Left colon (tissue), 2 donors: ENCODE measurements around the gene WNT11. TPM values are rescaled to one million over a fixed set of nuclear protein-coding genes. Genes with fewer than 3 reads are reported as not detected.
A peak's percentile ranks its signal among the peaks of the same experiment; 100 is the strongest.

Experiments used
- ATAC-seq: fragments of 200-7000 bp; cut with Tn5 transposase; one replicate; pipeline ENCODE4 v1.9.1; 2020; ENCODE audit warnings: mild to moderate bottlenecking, moderate library complexity
- DNase-seq, 2 donors: peaks; one replicate each; pipeline ENCODE4 v3.0.0-alpha.2; 2020
- intact Hi-C, 2 donors: fragments of 100-400 bp; cut with DNase I in 1 of 2; cut with micrococcal nuclease in 1 of 2; formaldehyde crosslinking; loops; one replicate each; pipeline versions ENCODE4 v1.11.2 to v1.14.0; 2022; cut with DNase I, micrococcal nuclease
- total RNA-seq, 2 donors: library from RNA; stranded (reverse); fragmentation: NEBNext Ultra II Directional; extraction: Animal tissue kit (Norgen Biotek cat#: 25700); gene quantifications; one replicate each; pipeline ENCODE4 v1.2.1, GENCODE V29; 2021
- donor health status: DM: no; HTN: no; CAD: no.
- donor health status: DM: yes; HTN: yes; CAD: no.

Gene WNT11
- total RNA-seq, 2 donors from 2014 or later: 7.3 to 7.9 TPM

DNA sequence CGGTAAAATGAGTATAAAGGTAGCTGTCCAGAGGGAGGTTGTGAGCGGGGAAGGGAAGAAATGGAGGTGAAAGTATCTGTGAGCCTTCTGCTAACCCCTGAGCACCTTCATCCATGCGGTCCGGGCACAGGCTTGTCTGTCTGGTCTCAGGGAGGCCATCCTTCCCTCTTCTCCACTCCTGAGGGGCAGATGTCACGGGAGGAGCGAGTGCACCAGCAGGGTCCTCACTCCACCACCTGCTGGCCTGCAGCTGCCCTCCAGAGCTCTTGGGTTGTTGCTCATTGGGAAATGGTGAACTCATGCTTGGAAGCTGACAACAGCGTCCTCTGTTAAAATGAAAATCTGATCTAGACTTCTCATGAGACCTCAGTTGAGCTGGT, 33.8 kb upstream of the WNT11 start:
- intact Hi-C loops: no loop called here
- no peak for ATAC-seq
- no peak for DNase-seq

DNA sequence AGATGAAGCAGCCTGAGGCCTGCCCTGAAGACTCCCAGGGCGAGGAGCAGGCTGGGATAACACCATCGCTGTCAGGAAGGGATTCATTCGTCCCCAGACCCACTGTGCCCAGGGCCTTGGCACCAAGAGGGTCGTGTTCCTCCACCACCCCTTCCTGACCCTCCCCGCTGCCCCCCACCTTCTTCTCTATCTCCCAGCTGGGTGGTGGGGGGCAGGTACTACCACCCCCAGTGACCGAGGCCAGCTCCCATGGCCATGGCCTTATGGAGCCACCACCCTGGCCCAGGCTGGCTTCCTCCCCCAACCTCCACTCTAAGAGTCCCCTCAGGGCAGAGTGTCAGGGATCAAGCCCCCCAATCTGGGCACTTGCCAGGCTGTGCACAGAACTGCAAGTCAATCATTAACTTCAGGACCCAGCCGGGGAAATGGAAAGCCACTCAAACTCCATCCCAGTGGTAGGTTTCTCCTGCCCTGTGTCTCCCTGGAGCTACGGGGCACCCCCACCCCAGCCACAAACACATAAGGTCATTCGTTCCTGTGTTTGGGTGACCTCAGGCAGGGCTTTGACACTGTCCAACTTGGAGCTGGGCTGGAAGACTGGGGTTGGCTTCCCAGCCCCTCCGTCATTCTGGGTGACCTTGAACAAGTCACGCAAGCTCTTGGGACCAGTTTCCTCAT, 33.3 kb upstream of the WNT11 start:
- no peak for ATAC-seq
- no peak for DNase-seq
- intact Hi-C loops: no loop called here

GRCh38 chr11:76238551-76238950, 32.2 kb upstream of the WNT11 start:
- DNase-seq (peak in 1 of 2 donors; percentile 32), ATAC-seq (peak; percentile 42)
- intact Hi-C loops: no loop called here

- intact Hi-C loops: no loop called here
- no peak for ATAC-seq
- no peak for DNase-seq
Measured at GRCh38 chr11:76237914-76238313, 31.6 kb upstream of the WNT11 start.

- no peak for DNase-seq
- intact Hi-C loops: no loop called here
- ATAC-seq: no peak
Measured at GRCh38 chr11:76237000-76237649, 30.8 kb upstream of the WNT11 start.

GRCh38 chr11:76236092-76236999, 30.0 kb upstream of the WNT11 start:
- intact Hi-C loops: no loop called here
- peak; percentile 41 for ATAC-seq
- peak; percentile 59 to 72 for DNase-seq

- DNase-seq: peak; percentile 86 to 89
- intact Hi-C loops: no loop called here
Measured at GRCh38 chr11:76235233-76236091, 29.2 kb upstream of the WNT11 start.

DNA sequence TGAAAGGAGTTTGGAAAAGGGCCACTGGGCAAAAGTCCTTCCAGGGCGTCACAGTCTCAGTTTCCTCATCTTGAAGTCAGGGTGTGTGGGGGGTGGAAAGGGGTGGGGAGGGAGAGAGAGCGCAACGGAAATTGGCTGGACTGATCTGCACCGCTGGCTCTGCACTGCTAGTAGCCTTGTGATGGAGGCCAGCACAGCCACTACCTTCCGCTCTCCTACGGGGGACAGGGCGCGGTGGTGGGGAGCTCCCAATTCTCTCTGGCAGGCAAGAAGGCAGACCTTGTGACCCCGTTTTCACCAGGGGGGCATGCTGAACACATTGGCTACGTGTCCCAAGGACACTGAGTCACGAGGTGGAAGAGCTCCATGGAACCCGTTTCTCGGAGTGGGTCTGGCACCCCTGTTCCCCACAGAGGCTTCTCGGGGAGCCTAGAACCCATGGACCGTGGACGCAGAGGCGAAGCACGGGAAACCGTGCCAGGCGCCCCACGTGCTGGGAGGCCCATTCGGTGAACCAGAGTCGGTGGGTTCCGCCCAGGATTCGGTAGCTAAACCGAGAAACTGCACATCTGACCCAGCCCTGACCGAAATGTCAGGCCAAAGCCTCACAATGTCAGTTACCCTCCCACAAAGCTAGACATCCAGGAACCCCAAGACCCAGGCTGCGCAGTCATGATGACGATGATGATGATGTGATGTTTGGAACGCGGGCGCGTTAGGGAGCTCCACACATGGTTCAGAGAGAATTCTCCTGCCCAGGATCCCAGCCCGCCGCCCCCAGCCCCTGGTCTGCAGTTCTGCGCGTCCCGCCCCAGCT, 28.3 kb upstream of the WNT11 start:
- ATAC-seq (peak; percentile 4), DNase-seq (peak; percentile 45 to 53)
- intact Hi-C loops: no loop called here

More at GRCh38 chr11:76235233-76236091, 29.2 kb upstream of the WNT11 start:
- peak; percentile 69 for ATAC-seq

DNA sequence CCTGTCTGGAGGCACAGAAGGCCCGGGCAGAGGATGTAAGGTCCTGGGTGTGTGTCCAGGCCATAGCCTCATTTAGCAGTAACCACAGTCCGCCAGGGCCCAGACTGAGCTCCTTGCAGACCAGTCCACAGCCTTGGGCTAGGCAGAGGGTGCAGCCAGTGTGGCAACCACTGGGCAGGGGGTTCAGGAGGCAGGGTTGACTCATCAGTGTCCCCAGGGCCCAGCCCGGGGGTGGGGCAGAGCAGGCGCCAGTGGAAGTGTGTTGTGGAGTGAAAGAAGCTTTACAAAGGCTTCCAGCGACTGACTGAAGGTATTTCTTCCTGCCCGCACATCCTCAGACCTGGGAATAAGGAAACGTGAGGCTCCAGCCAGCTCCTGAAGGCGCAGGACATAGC, 27.7 kb upstream of the WNT11 start:
- ATAC-seq (no peak), DNase-seq (peak in 1 of 2 donors; percentile 42)
- intact Hi-C loops: no loop called here

DNA sequence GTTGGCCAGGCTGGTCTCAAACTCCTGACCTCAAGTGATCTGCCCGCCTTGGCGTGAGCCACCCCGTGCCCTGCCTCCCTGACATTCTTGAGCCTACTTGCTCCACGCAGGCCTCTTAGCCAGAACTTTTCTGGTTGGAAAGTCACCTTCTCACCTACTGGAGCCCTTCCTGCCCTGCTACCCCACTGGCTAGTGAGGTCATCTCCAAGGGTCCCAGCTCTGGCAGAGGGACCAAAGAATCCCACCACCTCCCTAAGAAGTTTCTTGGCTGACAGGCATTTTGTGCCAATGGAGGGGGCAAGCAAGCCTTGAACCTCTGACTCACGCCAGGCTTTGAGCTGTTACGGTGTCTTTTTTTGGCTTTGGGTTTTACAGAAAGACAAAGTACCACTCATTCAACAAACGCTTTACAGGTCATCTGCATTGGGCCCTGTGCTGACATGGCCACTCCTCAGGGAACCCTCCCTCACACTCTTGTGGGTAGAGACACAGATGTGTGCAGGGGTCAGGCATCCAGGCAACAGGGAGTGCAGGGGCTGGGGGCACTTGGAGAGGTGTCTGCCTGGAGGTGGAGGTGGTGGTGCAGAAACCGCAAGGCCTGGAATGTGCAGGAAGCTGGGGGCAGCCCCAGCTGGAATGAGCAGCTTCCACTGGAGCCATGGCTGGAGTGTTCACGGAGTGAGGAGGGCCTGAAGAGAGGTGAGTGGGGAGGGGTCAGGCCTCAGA, 27.1 kb upstream of the WNT11 start:
- ATAC-seq (no peak), DNase-seq (no peak)
- intact Hi-C loops: no loop called here

DNA sequence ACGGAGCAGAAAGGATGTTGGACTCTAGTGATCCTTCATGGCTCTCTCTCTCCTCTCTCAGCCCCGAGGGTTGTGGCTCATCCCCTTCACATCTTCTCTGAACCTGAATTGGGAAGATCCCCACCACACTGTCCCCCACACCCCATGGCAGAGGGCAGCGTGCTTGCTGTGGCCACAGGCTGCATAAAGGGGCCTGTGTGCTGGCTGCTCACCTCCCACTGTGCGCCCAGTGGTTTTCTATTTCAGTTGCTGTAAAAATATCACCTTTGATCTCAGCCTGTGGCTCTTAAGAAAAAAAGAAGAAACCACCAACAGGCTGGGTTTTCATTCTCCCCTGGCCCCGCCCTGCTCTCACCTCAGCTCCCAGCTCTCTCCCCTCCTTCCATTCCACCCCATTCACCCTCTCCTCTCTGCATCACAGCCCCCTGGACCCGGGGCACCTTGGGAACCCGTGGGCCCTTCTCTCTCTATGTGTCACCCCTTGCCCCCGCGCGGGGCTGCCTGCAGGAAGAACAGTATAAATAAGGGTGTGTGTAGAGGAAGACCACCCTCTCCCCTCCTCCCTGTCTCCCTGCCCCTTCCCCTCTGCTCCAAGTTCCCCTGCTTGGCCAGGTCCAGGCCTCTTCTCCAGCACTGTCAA, 25.8 kb upstream of the WNT11 start:
- peak; percentile 15 for ATAC-seq
- peak in 1 of 2 donors; percentile 38 for DNase-seq
- intact Hi-C loops: no loop called here

DNA sequence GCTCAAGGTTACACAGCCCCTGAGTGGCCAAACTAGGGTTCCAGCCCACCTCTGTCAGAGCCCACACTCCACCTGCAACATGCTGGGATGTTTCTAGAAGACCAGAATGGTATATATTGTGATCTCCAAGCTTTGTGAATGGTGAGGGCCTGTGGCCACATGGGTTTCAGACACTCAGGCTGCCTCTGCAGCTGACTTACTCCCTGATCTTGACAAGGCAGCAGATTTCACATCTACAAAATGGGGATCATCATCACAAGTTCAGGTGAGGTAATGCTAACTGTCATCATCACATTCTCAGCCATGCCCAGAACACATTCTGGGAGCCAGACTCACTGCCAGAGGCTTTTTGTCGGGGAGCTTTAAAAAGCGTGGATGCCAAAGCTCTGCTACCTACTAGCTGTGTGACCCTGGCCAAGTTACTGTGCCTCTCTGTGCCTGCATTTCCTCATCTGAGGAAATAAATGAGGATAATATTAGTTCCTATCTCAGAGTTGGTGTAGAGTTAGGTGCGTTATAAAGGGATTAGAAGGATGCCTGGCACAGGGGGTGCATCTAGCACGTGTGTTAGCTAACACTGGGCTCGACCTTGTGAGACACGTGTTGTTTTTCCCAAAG, 24.9 kb upstream of the WNT11 start:
- ATAC-seq: no peak
- intact Hi-C loops: no loop called here
- no peak for DNase-seq

DNA sequence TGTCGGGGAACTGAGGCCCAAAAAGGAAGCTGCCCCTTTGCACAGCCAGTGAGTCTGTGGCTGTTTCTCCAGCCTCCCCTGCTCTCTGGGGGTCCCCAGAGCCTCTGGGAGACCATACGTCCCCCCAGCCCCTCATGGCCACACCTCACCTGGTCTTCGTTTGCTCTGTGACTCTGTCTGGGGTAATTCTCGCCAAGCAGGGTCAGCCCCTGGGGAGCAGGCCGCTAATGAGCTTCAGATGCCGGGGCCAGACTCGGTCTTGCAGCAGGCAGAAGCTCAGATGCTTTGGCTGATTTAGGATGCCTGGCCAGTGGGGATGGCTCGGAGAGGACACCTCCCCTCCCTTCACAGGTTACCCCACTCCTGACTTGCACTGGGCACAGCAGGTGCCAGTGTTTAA, 24.1 kb upstream of the WNT11 start:
- DNase-seq (no peak), ATAC-seq (no peak)
- intact Hi-C loops: no loop called here

DNA sequence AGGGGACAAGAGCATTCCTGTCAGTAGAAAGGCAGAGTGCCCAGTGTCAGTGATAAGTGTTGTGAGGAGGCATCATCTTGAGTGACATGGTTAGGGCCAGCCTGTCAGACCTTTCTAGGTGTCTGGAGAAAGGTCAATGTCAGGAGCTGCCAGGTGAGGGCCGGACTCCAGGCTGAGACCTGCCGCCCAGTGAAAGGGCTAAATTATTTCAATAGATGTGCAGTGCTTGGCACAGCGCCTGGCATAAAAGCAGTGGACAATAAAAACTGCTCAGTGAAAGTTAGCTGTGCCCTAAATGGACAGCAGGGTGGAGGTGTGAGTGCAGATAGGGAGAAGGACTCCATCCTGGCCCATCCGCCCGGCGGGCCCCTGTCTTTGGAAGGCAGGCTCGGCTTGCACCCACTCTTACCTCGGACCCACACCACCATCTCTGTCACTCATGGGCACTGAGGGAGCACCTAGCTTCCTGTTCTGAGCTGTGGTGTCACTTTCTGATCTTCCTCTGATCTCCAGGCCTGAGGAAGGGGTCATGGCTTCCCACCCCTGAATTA, 23.5 kb upstream of the WNT11 start:
- intact Hi-C loops: no loop called here
- ATAC-seq: no peak
- no peak for DNase-seq

DNA sequence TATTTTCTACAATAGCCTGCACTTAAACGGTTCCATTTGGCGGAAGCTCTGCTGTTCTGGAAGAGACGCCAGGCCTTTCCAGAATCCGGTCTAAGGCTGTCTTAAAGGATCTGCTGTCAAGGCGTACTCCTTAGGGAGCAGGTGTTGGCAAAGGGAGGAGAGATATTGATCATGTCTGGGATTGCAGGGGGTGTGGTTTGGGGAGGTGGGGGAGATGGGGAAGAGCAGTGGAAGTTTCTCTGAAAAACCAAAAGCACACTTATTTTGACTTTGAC, 22.5 kb upstream of the WNT11 start:
- DNase-seq (no peak), ATAC-seq (no peak)
- intact Hi-C loops: no loop called here

GRCh38 chr11:76228071-76228874, 22.0 kb upstream of the WNT11 start:
- intact Hi-C loops: no loop called here
- DNase-seq (no peak), ATAC-seq (peak; percentile 18)
